Measurements from ENCODE around the gene RIPPLY2.
"Not testable (repeated sequence)": the region's sequence is repeated elsewhere in the genome, so short reads cannot be mapped to it uniquely, and the experiment has no call there.

Gene RIPPLY2

GRCh38 chr6:83860359-83860755 is 7.2 kb downstream of the RIPPLY2 start:
- no peak for DNase-seq (ENCODE audit: low read depth in 2 of 2)

- DNase-seq (ENCODE audit: low read depth in 2 of 2): no peak
These were observed 7.8 kb downstream of the RIPPLY2 start for GRCh38 chr6:83860782-83861495.

- no peak for DNase-seq (ENCODE audit: low read depth in 2 of 2)
These were observed 9.8 kb downstream of the RIPPLY2 start for GRCh38 chr6:83862776-83863471.

- no peak for DNase-seq (ENCODE audit: low read depth in 2 of 2)
These were observed 13.9 kb downstream of the RIPPLY2 start for GRCh38 chr6:83867043-83867442.

- no peak for DNase-seq (ENCODE audit: low read depth in 2 of 2)
These were observed 14.5 kb downstream of the RIPPLY2 start for GRCh38 chr6:83867527-83868161.

GRCh38 chr6:83868639-83869038 is 15.5 kb downstream of the RIPPLY2 start:
- DNase-seq (ENCODE audit: low read depth in 2 of 2): no peak

- DNase-seq (ENCODE audit: low read depth in 2 of 2): no peak
These were observed 17.5 kb downstream of the RIPPLY2 start for GRCh38 chr6:83870649-83871048.

GRCh38 chr6:83872386-83873118 is 19.4 kb downstream of the RIPPLY2 start:
- DNase-seq (ENCODE audit: low read depth in 2 of 2): no peak

- DNase-seq (ENCODE audit: low read depth in 2 of 2): no peak
These were observed 20.7 kb downstream of the RIPPLY2 start for GRCh38 chr6:83873869-83874268.

- no peak for DNase-seq (ENCODE audit: low read depth in 2 of 2)
These were observed 22.7 kb downstream of the RIPPLY2 start for GRCh38 chr6:83875843-83876242.

GRCh38 chr6:83878902-83879644 is 25.9 kb downstream of the RIPPLY2 start:
- DNase-seq (ENCODE audit: low read depth in 2 of 2): no peak

GRCh38 chr6:83879746-83880145 is 26.6 kb downstream of the RIPPLY2 start:
- DNase-seq (ENCODE audit: low read depth in 2 of 2): no peak

- DNase-seq (ENCODE audit: low read depth in 2 of 2): no peak
These were observed 30.1 kb downstream of the RIPPLY2 start for GRCh38 chr6:83883240-83883639.

- DNase-seq (ENCODE audit: low read depth in 2 of 2): no peak
These were observed 31.4 kb downstream of the RIPPLY2 start for GRCh38 chr6:83884523-83884922.

GRCh38 chr6:83885984-83886383 is 32.8 kb downstream of the RIPPLY2 start:
- no peak for DNase-seq (ENCODE audit: low read depth in 2 of 2)

GRCh38 chr6:83889621-83890020 is 36.5 kb downstream of the RIPPLY2 start:
- no peak for DNase-seq (ENCODE audit: low read depth in 2 of 2)

- DNase-seq (ENCODE audit: low read depth in 2 of 2): no peak
These were observed 37.4 kb downstream of the RIPPLY2 start for GRCh38 chr6:83890520-83890919.

GRCh38 chr6:83891586-83891985 is 38.4 kb downstream of the RIPPLY2 start:
- DNase-seq (ENCODE audit: low read depth in 2 of 2): no peak

GRCh38 chr6:83893024-83893423 is 39.9 kb downstream of the RIPPLY2 start:
- DNase-seq (ENCODE audit: low read depth in 2 of 2): no peak

GRCh38 chr6:83897094-83897493 is 43.9 kb downstream of the RIPPLY2 start:
- DNase-seq (ENCODE audit: low read depth in 2 of 2): not testable (repeated sequence)

- DNase-seq (ENCODE audit: low read depth in 2 of 2): no peak
These were observed 48.5 kb downstream of the RIPPLY2 start for GRCh38 chr6:83901624-83902023.

GRCh38 chr6:83904395-83904794 is 51.2 kb downstream of the RIPPLY2 start:
- no peak for DNase-seq (ENCODE audit: low read depth in 2 of 2)
